Gastrocnemius medialis (tissue), 4 donors: ENCODE results near the gene F11. TPM values are rescaled to one million over a fixed set of nuclear protein-coding genes. Genes with fewer than 3 reads are reported as not detected.

Experiments used
- ATAC-seq, 2 donors: fragments of 150-250 bp; one replicate each; pipeline ENCODE4 v1.9.1; 2016
- DNase-seq, 2 donors: peaks; one replicate each; pipeline ENCODE4 v3.0.0-alpha.2; 2019
- H3K27ac ChIP-seq, 4 donors: fragments of 200-600 bp; sonication (generic); 1 replicate in 1 of 4; 2 replicates in 3 of 4; pipeline ENCODE4 v1.5.1; 2016 to 2018; ENCODE audit warnings: mild to moderate bottlenecking in 2 of 4, moderate library complexity in 1 of 4
- H3K27me3 ChIP-seq, 3 donors: fragments of 200-600 bp; sonication (generic) in 2 of 3; 1 replicate in 1 of 3; 2 replicates in 2 of 3; pipeline versions ENCODE4 v1.5.1 to v1.6.0; 2016 to 2019; ENCODE audit warnings: mild to moderate bottlenecking in 1 of 3, moderate library complexity in 1 of 3
- H3K36me3 ChIP-seq, 2 donors: fragments of 200-600 bp; sonication (generic) in 1 of 2; one replicate each; pipeline ENCODE4 v1.5.1; 2017 to 2018
- H3K4me1 ChIP-seq, 2 donors: fragments of 200-600 bp; sonication (generic) in 1 of 2; one replicate each; pipeline ENCODE4 v1.5.1; 2016 to 2017; ENCODE audit warnings: mild to moderate bottlenecking in 2 of 2
- H3K4me3 ChIP-seq, 4 donors: fragments of 200-600 bp; sonication (generic) in 3 of 4; 1 replicate in 1 of 4; 2 replicates in 3 of 4; pipeline ENCODE4 v1.5.1; 2016 to 2019; ENCODE audit warnings: mild to moderate bottlenecking in 2 of 4
- H3K9me3 ChIP-seq, 3 donors: fragments of 200-600 bp; sonication (generic) in 2 of 3; 1 replicate in 1 of 3; 2 replicates in 2 of 3; pipeline ENCODE4 v1.5.1; 2016 to 2019
- CTCF ChIP-seq, 5 experiments: fragments of 450-650 bp in 3 of 5; fragments of 200-600 bp in 2 of 5; sonication (generic) in 2 of 5; IDR thresholded peaks in 4 of 5; conservative IDR thresholded peaks in 1 of 5; 1 replicate in 4 of 5; 2 replicates in 1 of 5; pipeline ENCODE4 v1.5.1; 2016 to 2019; ENCODE audit warnings: antibody characterized with exemption in 5 of 5, mild to moderate bottlenecking in 3 of 5, moderate library complexity in 3 of 5
- POLR2A ChIP-seq, 2 donors: fragments of 450-650 bp; IDR thresholded peaks; one replicate each; pipeline ENCODE4 v1.6.1; 2017; ENCODE audit warnings: antibody characterized with exemption in 2 of 2, mild to moderate bottlenecking in 2 of 2, moderate library complexity in 2 of 2
- in situ Hi-C, 4 donors: fragments of 200-750 bp; cut with MboI; loops; one replicate each; pipeline versions ENCODE4 v1.15.0 to v1.8.0; 2017; ENCODE audit warnings: low sequenced_read_pairs in 4 of 4
- intact Hi-C: fragments of 100-400 bp; cut with DNase I; formaldehyde crosslinking; loops from one replicate; pipeline ENCODE4 v1.15.1; 2023; ENCODE audit warnings: low total_unique reads
- total RNA-seq, 4 donors: library from RNA; depleted of rRNA; stranded (reverse); fragments of >200 nt; gene quantifications; one replicate each; pipeline versions ENCODE4 v1.1.0 to v1.2.3, GENCODE V29; 2016

F11 gene
- total RNA-seq, 4 donors from 2014 or later: 0.22 TPM; not detected in 3

GRCh38 chr4:186296481-186296880, 30.5 kb downstream of the F11 start:
- ATAC-seq: no peak
- intact Hi-C loops: loop anchor here (2.0 kb wide), 1 partner anchor 290 kb away; no protein-coding TSS in a partner anchor
- H3K4me3 ChIP-seq: no peak overlapping the region
- H3K4me1 ChIP-seq: no peaks in the 10 kb centered on the region
- no peak for DNase-seq
- TF ChIP-seq POLR2A (IDR thresholded peaks at IDR 0.05) (no peak), CTCF (IDR thresholded peaks at IDR 0.05 in 4 of 5, conservative IDR thresholded peaks at IDR 0.05 in 1 of 5) (no peak)
- H3K27me3 ChIP-seq: peaks cover 9 to 12% (median 12%) of the 10 kb centered on the region in 3 donors
- H3K36me3 ChIP-seq: no peaks in the 10 kb centered on the region
- in situ Hi-C loops: loop anchor here in 3 of 4 donors (10.0 to 25.0 kb wide), 2 partner anchors 288 to 291 kb away; no protein-coding TSS in a partner anchor
- no peak overlapping the region for H3K27ac ChIP-seq
- no peaks in the 10 kb centered on the region for H3K9me3 ChIP-seq

- DNase-seq (no peak), ATAC-seq (no peak)
- TF ChIP-seq CTCF (IDR thresholded peaks at IDR 0.05 in 4 of 5, conservative IDR thresholded peaks at IDR 0.05 in 1 of 5) (peak in 2 of 5 experiments; percentile 53), POLR2A (IDR thresholded peaks at IDR 0.05) (no peak)
- intact Hi-C loops (loop anchor here (2.0 kb wide), 1 partner anchor 290 kb away; no protein-coding TSS in a partner anchor), in situ Hi-C loops (loop anchor here in 3 of 4 donors (10.0 to 25.0 kb wide), 2 partner anchors 288 to 290 kb away; no protein-coding TSS in a partner anchor)
- Histone ChIP-seq H3K27me3 (peaks cover 9 to 12% (median 12%) of the 10 kb centered on the region in 3 donors), H3K36me3 (no peaks in the 10 kb centered on the region), H3K27ac (no peak overlapping the region), H3K4me3 (no peak overlapping the region), H3K4me1 (no peaks in the 10 kb centered on the region), H3K9me3 (no peaks in the 10 kb centered on the region)
Measured at GRCh38 chr4:186297013-186297645, 31.1 kb downstream of the F11 start.

- no peak overlapping the region for H3K27ac ChIP-seq
- ATAC-seq (no peak), DNase-seq (no peak)
- TF ChIP-seq CTCF (IDR thresholded peaks at IDR 0.05 in 4 of 5, conservative IDR thresholded peaks at IDR 0.05 in 1 of 5) (no peak), POLR2A (IDR thresholded peaks at IDR 0.05) (no peak)
- in situ Hi-C loops (loop anchor here in 3 of 4 donors (10.0 to 25.0 kb wide), 2 partner anchors 287 to 289 kb away; no protein-coding TSS in a partner anchor), intact Hi-C loops (no loop called here)
- no peaks in the 10 kb centered on the region for H3K9me3 ChIP-seq
- no peak overlapping the region for H3K4me3 ChIP-seq
- no peaks in the 10 kb centered on the region for H3K4me1 ChIP-seq
- peaks cover 9 to 15% (median 12%) of the 10 kb centered on the region in 3 donors for H3K27me3 ChIP-seq
- H3K36me3 ChIP-seq: no peaks in the 10 kb centered on the region
Measured at GRCh38 chr4:186298031-186298647, 32.1 kb downstream of the F11 start.

GRCh38 chr4:186299291-186299690, 33.3 kb downstream of the F11 start:
- Histone ChIP-seq H3K9me3 (no peaks in the 10 kb centered on the region), H3K4me3 (no peak overlapping the region), H3K36me3 (no peaks in the 10 kb centered on the region), H3K27me3 (peaks cover 9 to 15% (median 12%) of the 10 kb centered on the region in 3 donors), H3K4me1 (no peaks in the 10 kb centered on the region), H3K27ac (no peak overlapping the region)
- intact Hi-C loops: no loop called here
- DNase-seq (no peak), ATAC-seq (no peak)
- in situ Hi-C loops: loop anchor here in 3 of 4 donors (10.0 to 25.0 kb wide), 2 partner anchors 286 to 288 kb away; no protein-coding TSS in a partner anchor
- TF ChIP-seq CTCF (IDR thresholded peaks at IDR 0.05 in 4 of 5, conservative IDR thresholded peaks at IDR 0.05 in 1 of 5): no peak
- no peak for TF ChIP-seq POLR2A (IDR thresholded peaks at IDR 0.05)
